Measurements from ENCODE around the gene TBC1D16. TPM values are rescaled to one million over a fixed set of nuclear protein-coding genes. Genes with fewer than 3 reads are reported as not detected.

Gene TBC1D16
- total and polyA plus RNA-seq, 2 donors from 2014 or later, result 9.1 to 68.0 TPM

GRCh38 chr17:79923974-79924638 lies 111.6 kb downstream of the TBC1D16 start:
- peaks cover 0 to 7% (median 4%) of the 10 kb centered on the region in 3 donors for H3K4me1 ChIP-seq (ENCODE audit: control insufficient read depth in 2 of 3, insufficient read depth in 2 of 3, low read depth in 1 of 3, low read length in 3 of 3)
- DNase-seq (peak in 3 of 5 donors; percentile 63 to 71 (median 69)), FAIRE-seq (no peak)
- no peak overlapping the region for H3K27ac ChIP-seq (ENCODE audit: low read depth in 2 of 2, low read length in 2 of 2)
- TF ChIP-seq, protein P1, sequence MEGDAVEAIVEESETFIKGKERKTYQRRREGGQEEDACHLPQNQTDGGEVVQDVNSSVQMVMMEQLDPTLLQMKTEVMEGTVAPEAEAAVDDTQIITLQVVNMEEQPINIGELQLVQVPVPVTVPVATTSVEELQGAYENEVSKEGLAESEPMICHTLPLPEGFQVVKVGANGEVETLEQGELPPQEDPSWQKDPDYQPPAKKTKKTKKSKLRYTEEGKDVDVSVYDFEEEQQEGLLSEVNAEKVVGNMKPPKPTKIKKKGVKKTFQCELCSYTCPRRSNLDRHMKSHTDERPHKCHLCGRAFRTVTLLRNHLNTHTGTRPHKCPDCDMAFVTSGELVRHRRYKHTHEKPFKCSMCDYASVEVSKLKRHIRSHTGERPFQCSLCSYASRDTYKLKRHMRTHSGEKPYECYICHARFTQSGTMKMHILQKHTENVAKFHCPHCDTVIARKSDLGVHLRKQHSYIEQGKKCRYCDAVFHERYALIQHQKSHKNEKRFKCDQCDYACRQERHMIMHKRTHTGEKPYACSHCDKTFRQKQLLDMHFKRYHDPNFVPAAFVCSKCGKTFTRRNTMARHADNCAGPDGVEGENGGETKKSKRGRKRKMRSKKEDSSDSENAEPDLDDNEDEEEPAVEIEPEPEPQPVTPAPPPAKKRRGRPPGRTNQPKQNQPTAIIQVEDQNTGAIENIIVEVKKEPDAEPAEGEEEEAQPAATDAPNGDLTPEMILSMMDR (IDR thresholded peaks at IDR 0.05; ENCODE audit: borderline replicate concordance, extremely low read depth, insufficient read depth), result peak; percentile 31
- peaks cover 5% of the 10 kb centered on the region for H3K27me3 ChIP-seq (ENCODE audit: control insufficient read depth, insufficient read depth, low read length)
- no peak overlapping the region for H3K4me3 ChIP-seq (ENCODE audit: low read length in 3 of 3)
- H3K9ac ChIP-seq (ENCODE audit: low read length in 3 of 3), result no peak overlapping the region
- intact Hi-C loops (cut with DNase I), result no loop called here
- no peaks in the 10 kb centered on the region for H3K36me3 ChIP-seq (ENCODE audit: control insufficient read depth in 2 of 3, insufficient read depth in 3 of 3, low read length in 3 of 3)
- H3K9me3 ChIP-seq (ENCODE audit: control insufficient read depth in 2 of 3, insufficient read depth in 1 of 3, low read length in 3 of 3), result no peaks in the 10 kb centered on the region

DNA sequence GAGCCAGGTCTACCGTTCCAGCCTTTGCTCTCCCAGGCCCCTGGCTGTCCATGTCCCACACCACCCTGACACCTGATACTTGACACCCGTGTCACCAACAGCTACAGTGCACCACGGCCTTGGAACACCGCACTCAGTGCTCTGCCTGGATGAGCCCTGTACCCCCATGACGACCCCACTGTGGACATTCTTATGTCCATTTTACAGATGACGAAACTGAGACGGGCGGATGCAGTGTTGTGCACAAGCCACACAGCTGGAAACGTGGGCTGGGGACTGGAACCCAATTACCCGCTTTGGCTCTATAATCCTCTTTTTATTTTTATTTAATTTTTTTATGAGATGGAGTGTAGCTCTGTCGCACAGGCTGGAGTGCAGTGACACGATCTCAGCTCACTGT lies 112.9 kb downstream of the TBC1D16 start:
- DNase-seq, result peak in 1 of 5 donors; percentile 66
- Histone ChIP-seq H3K9ac (ENCODE audit: low read length in 3 of 3) (no peak overlapping the region), H3K4me1 (ENCODE audit: control insufficient read depth in 2 of 3, insufficient read depth in 2 of 3, low read depth in 1 of 3, low read length in 3 of 3) (peaks cover 0 to 14% (median 4%) of the 10 kb centered on the region in 3 donors), H3K36me3 (ENCODE audit: control insufficient read depth in 2 of 3, insufficient read depth in 3 of 3, low read length in 3 of 3) (no peaks in the 10 kb centered on the region), H3K9me3 (ENCODE audit: control insufficient read depth in 2 of 3, insufficient read depth in 1 of 3, low read length in 3 of 3) (no peaks in the 10 kb centered on the region), H3K27ac (ENCODE audit: low read depth in 2 of 2, low read length in 2 of 2) (no peak overlapping the region), H3K4me3 (ENCODE audit: low read length in 3 of 3) (no peak overlapping the region), H3K27me3 (ENCODE audit: control insufficient read depth, insufficient read depth, low read length) (peaks cover 4% of the 10 kb centered on the region)
- intact Hi-C loops (cut with DNase I), result no loop called here
- TF ChIP-seq, protein P1 (IDR thresholded peaks at IDR 0.05; ENCODE audit: borderline replicate concordance, extremely low read depth, insufficient read depth), result no peak
- no peak for FAIRE-seq

GRCh38 chr17:79922116-79922601 lies 113.5 kb downstream of the TBC1D16 start:
- H3K27me3 ChIP-seq (ENCODE audit: control insufficient read depth, insufficient read depth, low read length), result peaks cover 4% of the 10 kb centered on the region
- DNase-seq (peak in 4 of 5 donors; percentile 57 to 71 (median 64)), FAIRE-seq (no peak)
- no peak overlapping the region for H3K27ac ChIP-seq (ENCODE audit: low read depth in 2 of 2, low read length in 2 of 2)
- peaks cover 0 to 14% (median 4%) of the 10 kb centered on the region in 3 donors for H3K4me1 ChIP-seq (ENCODE audit: control insufficient read depth in 2 of 3, insufficient read depth in 2 of 3, low read depth in 1 of 3, low read length in 3 of 3)
- H3K36me3 ChIP-seq (ENCODE audit: control insufficient read depth in 2 of 3, insufficient read depth in 3 of 3, low read length in 3 of 3), result no peaks in the 10 kb centered on the region
- H3K9me3 ChIP-seq (ENCODE audit: control insufficient read depth in 2 of 3, insufficient read depth in 1 of 3, low read length in 3 of 3), result no peaks in the 10 kb centered on the region
- no peak overlapping the region for H3K4me3 ChIP-seq (ENCODE audit: low read length in 3 of 3)
- no peak overlapping the region for H3K9ac ChIP-seq (ENCODE audit: low read length in 3 of 3)
- TF ChIP-seq, protein P1 (IDR thresholded peaks at IDR 0.05; ENCODE audit: borderline replicate concordance, extremely low read depth, insufficient read depth), result no peak
- intact Hi-C loops (cut with DNase I), result no loop called here
